T follicular helper cell (primary cell): ENCODE results near the gene EME1.
"Not testable (repeated sequence)": the region's sequence is repeated elsewhere in the genome, so short reads cannot be mapped to it uniquely, and the experiment has no call there.

Source experiments
- DNase-seq: peaks from one replicate; pipeline ENCODE4 v3.0.0-alpha.2; 2020; ENCODE audit warnings: low read depth

The EME1 gene

DNA sequence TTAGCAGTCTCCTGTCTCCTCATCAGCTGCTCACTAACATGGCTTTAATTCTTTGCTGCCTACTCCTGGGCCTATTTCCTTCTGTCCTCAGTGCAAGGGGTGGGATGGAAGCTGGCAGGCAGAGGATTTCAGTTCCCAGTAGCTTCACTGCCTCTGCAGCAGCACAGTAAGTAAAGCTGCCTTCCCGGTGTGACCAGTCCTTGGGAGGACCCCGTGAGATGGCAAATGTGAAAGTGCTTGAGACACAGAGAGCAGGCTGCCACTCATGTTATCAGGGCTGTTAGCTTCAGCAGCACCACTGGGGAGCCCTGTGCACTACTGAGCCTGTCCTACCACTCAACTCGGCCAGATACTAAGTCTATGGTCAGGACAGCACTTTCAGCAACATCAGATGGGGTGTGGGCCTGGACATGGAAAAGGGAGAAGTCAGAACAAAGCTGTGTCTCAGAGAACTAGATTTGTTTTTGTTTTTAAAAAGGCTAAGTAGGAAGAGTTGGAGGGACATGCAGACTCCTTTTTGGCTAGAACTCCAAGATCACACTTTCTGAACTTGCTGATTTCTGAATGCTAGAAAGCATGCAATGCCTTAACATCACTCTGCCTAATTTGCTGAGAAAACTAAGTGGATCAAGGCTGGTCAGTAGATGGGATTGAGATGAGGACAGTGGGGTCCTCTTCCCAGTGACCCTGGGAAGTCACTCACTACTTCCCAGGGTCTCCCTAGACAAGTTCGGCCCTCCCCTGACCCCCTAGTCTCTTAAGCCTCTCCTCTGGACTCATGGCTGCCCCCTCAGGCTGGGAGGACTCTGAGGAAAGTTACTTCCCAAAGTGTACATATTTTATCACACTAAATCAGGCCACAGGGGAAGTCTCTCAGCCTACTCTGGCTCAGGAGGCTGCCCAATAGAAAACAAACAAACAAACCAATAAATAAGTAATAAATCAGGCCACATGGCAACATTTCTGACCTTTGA lies 54.1 kb downstream of the EME1 start:
- no peak for DNase-seq

DNA sequence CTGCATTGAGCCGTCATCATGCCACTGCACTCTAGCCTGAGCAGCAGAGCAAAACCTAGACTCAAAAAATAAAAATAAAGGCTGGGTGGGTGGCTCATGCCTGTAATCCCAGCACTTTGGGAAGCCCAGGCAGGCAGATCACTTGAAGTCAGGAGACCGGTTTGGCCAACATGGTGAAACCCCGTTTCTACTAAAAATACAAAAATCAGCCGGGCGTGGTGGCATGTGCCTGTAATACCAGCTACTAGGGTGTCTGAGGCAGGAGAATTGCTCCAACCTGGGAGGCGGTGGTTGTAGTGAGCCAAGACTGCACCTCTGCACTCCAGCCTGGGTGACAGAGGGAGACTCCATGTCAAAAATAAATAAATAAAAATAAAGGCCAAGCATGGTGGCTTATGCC lies 55.1 kb downstream of the EME1 start:
- not testable (repeated sequence) for DNase-seq

DNA sequence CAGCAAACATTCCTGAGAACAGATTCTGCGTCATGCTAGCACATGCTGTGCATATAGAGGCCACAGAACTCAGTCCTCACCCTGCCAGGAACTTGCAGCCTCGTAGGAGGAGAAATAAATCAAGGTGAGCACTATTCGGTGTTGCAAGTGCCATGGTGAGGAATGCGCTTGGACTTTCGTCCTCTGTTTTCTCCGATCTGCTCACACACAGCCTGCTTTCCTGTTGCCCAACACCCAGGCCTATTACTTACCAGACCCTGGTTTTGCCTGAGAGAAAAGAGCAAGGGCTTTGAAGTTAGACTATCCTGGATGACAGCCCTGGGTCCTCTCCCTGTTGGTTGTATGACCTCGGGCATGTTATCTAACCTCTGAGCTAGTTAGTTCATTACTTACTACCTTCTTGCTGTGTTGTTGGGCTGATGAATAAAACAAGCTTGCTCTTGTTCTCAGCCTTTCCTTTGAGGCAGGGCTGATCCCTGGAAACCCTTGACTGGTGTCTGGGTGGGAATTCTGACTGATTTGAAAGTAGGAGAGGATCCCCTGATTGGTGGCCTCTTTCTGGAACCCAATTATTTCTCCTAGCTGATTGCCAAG lies 55.9 kb downstream of the EME1 start:
- no peak for DNase-seq

GRCh38 chr17:50429793-50430192 lies 56.8 kb downstream of the EME1 start:
- DNase-seq, result no peak
